C4-2B (cell line): ENCODE measurements around the gene TRPC4.

Experiments used
- CTCF ChIP-seq: fragments of 450-650 bp; conservative IDR thresholded peaks from 2 replicates; pipeline ENCODE4 v1.5.1; 2017; ENCODE audit warnings: mild to moderate bottlenecking
- ZFX ChIP-seq: fragments of 450-650 bp; IDR thresholded peaks from 2 replicates; pipeline ENCODE4 v1.6.1; 2017

GRCh38 chr13:37755349-37755748 is 114.2 kb downstream of the TRPC4 start:
- no peak for TF ChIP-seq CTCF
- no peak for TF ChIP-seq ZFX
